B cell (primary cell): ENCODE measurements around the gene ZBTB32. TPM values are rescaled to one million over a fixed set of nuclear protein-coding genes. Genes with fewer than 3 reads are reported as not detected.
"Not testable (repeated sequence)": the region's sequence is repeated elsewhere in the genome, so short reads cannot be mapped to it uniquely, and the experiment has no call there.

Experiments used
- ATAC-seq: fragments of 200-7000 bp; cut with Tn5 transposase; one replicate; pipeline ENCODE4 v1.10.0; 2021; ENCODE audit warnings: low read depth, mild to moderate bottlenecking, moderate number of reproducible peaks, moderate library complexity
- CTCF ChIA-PET: fragments of 350-600 bp; sonication (Branson Sonifier 250); formaldehyde crosslinking; loops from one replicate; lab custom pipeline; 2021; ENCODE audit warnings: antibody characterized with exemption, inconsistent platforms; lab: Charles Lee
- POLR2A ChIA-PET: fragments of 350-600 bp; sonication (Branson Sonifier 250); formaldehyde crosslinking; loops from one replicate; lab custom pipeline; 2021; ENCODE audit warnings: antibody characterized with exemption; lab: Charles Lee
- DNase-seq: peaks from one replicate; pipeline ENCODE4 v3.0.0; 2013
- H2AFZ ChIP-seq: 2 replicates; pipeline ENCODE4 v1.6.1; 2012; ENCODE audit warnings: mild to moderate bottlenecking, low read depth, low read length; ENCODE audit not compliant: insufficient read depth, poor library complexity, severe bottlenecking
- H3K27ac ChIP-seq, 2 donors: 1 replicate in 1 of 2; 2 replicates in 1 of 2; pipeline ENCODE4 v1.5.1; 2012 to 2013; ENCODE audit warnings: low read length in 2 of 2, mild to moderate bottlenecking in 2 of 2, moderate library complexity in 1 of 2
- H3K27me3 ChIP-seq, 4 experiments: fragments of 200-600 bp in 1 of 4; sonication (generic) in 1 of 4; replicated peaks in 1 of 4; 1 replicate in 2 of 4; 2 replicates in 2 of 4; pipeline versions ENCODE4 v1.6.1 to v1.7.0; 2013 to 2016; ENCODE audit warnings: low read length in 3 of 4, mild to moderate bottlenecking in 2 of 4, mixed read lengths in 1 of 4, moderate library complexity in 1 of 4; ENCODE audit not compliant: insufficient read depth in 4 of 4, control insufficient read depth in 3 of 4; ENCODE audit errors: control extremely low read depth in 1 of 4
- H3K36me3 ChIP-seq, 2 experiments: replicated peaks in 1 of 2; 1 replicate in 1 of 2; 2 replicates in 1 of 2; pipeline versions ENCODE4 v1.6.1 to v1.7.1; 2013; ENCODE audit warnings: low read length in 1 of 2; ENCODE audit not compliant: insufficient read depth in 2 of 2, control insufficient read depth in 1 of 2; ENCODE audit errors: control extremely low read depth in 1 of 2, extremely low read depth in 1 of 2
- H3K4me1 ChIP-seq, 2 donors: fragments of 200-600 bp in 1 of 2; sonication (generic) in 1 of 2; 1 replicate in 1 of 2; 2 replicates in 1 of 2; pipeline versions ENCODE4 v1.5.1 to v1.6.1; 2013 to 2017; ENCODE audit warnings: low read length in 2 of 2; ENCODE audit not compliant: control insufficient read depth in 2 of 2, insufficient read depth in 2 of 2
- H3K4me2 ChIP-seq: replicated peaks from 2 replicates; pipeline ENCODE3; 2012; ENCODE audit warnings: mild to moderate bottlenecking, low read depth, low read length; ENCODE audit not compliant: poor library complexity, severe bottlenecking
- H3K4me3 ChIP-seq, 5 experiments: fragments of 200-600 bp in 1 of 5; sonication (generic) in 1 of 5; 1 replicate in 3 of 5; 2 replicates in 2 of 5; pipeline versions ENCODE4 v1.5.1 to v1.7.0; 2011 to 2016; ENCODE audit warnings: low read length in 4 of 5, mild to moderate bottlenecking in 4 of 5, low read depth in 2 of 5, control low read depth in 1 of 5, moderate library complexity in 1 of 5; ENCODE audit not compliant: insufficient read depth in 1 of 5; ENCODE audit errors: control extremely low read depth in 1 of 5, extremely low read depth in 1 of 5
- H3K79me2 ChIP-seq: fragments of 200-600 bp; sonication (generic); one replicate; pipeline ENCODE4 v1.6.0; 2016; ENCODE audit warnings: low read length; ENCODE audit not compliant: control insufficient read depth, insufficient read depth
- H3K9ac ChIP-seq: fragments of 200-600 bp; sonication (generic); 2 replicates; pipeline ENCODE4 v1.6.1; 2017; ENCODE audit warnings: mild to moderate bottlenecking, low read length, moderate library complexity
- H3K9me3 ChIP-seq, 3 donors: one replicate each; pipeline versions ENCODE4 v1.6.1 to v1.7.1; 2013; ENCODE audit warnings: low read length in 2 of 3; ENCODE audit not compliant: control insufficient read depth in 2 of 3, insufficient read depth in 1 of 3; ENCODE audit errors: control extremely low read depth in 1 of 3
- H4K20me1 ChIP-seq: 2 replicates; pipeline ENCODE4 v1.6.0; 2012; ENCODE audit warnings: mild to moderate bottlenecking, low read length; ENCODE audit not compliant: insufficient read depth, control insufficient read depth, poor library complexity, severe bottlenecking
- H3K27ac Mint-ChIP-seq: one replicate; pipeline ENCODE4 v1.8.0; 2021; ENCODE audit warnings: mixed read lengths
- H3K27me3 Mint-ChIP-seq: one replicate; pipeline ENCODE4 v1.8.0; 2021; ENCODE audit warnings: mixed read lengths
- H3K4me1 Mint-ChIP-seq: one replicate; pipeline ENCODE4 v1.8.0; 2021; ENCODE audit warnings: mixed read lengths
- H3K4me3 Mint-ChIP-seq: one replicate; pipeline ENCODE4 v1.8.0; 2021; ENCODE audit warnings: mixed read lengths
- H3K9me3 Mint-ChIP-seq: one replicate; pipeline ENCODE4 v1.8.0; 2022; ENCODE audit warnings: mixed read lengths; ENCODE audit not compliant: insufficient read depth
- EZH2 ChIP-seq: IDR thresholded peaks from 2 replicates; pipeline ENCODE4 v1.6.1; 2012; ENCODE audit warnings: borderline replicate concordance, low read depth, mild to moderate bottlenecking, moderate library complexity, low read length; ENCODE audit not compliant: insufficient read depth, poor library complexity, severe bottlenecking
- WGBS: methylation state at CpG from one replicate; pipeline ENCODE4 v1.1.5; 2013; ENCODE audit warnings: missing lambda C conversion rate; ENCODE audit not compliant: insufficient coverage; 5-methylcytosine and 5-hydroxymethylcytosine counted together
- intact Hi-C: fragments of 100-400 bp; cut with micrococcal nuclease; formaldehyde crosslinking; loops from one replicate; pipeline ENCODE4 v1.10.0; 2022
- polyA plus RNA-seq: library from polyadenylated mRNA; depleted of rRNA; stranded (reverse); fragments of >200 nt; gene quantifications from 2 replicates; pipeline ENCODE4 v1.2.3, GENCODE V29; 2012
- total RNA-seq, 2 donors: library from RNA; stranded (reverse); fragments of 120-200 nt in 1 of 2; gene quantifications; 1 replicate in 1 of 2; 2 replicates in 1 of 2; pipeline versions ENCODE4 v1.2.3 to v1.2.4, GENCODE V29; 2013 to 2022
- TF ChIP-seq, protein P1 (sequence below): fragments of 200-600 bp; IDR thresholded peaks from one replicate; pipeline ENCODE4 v1.8.0; 2022; ENCODE audit warnings: antibody characterized with exemption, mild to moderate bottlenecking

ZBTB32 gene
- total and polyA plus RNA-seq, 2 donors (not counting 1 experiment from before 2014, with no cell fraction given): 18.9 to 28.1 TPM

GRCh38 chr19:35723671-35724070 lies 19.3 kb downstream of the ZBTB32 start:
- no peak overlapping the region for H3K4me3 Mint-ChIP-seq
- POLR2A ChIA-PET: no interaction called here

DNA sequence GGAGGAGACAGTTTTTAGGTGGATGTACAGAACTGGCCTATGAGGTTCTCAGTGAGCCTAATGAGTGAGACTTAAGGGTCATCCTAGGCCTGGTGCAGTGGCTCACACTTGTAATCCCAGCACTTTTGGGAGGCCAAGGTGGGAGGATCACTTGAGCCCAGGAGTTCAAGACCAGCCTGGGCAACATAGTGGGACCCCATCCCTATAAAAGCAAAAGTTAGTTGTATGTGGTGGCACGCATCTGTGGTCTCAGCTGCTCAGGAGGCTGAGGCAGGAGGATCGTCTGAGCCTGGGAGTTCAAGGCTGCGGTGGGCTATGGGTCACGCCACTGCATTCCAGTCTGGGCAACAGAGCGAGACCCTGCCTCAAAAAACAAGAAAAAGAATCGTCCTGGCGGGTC lies 19.8 kb downstream of the ZBTB32 start:
- ChIA-PET POLR2A (interaction anchor here (1.2 kb wide), 1 partner anchor 16 kb away, joined by 3 read pairs; no protein-coding TSS in a partner anchor), CTCF (interaction anchor here (0.6 kb wide), 1 partner anchor 160 kb away, joined by 3 read pairs; no protein-coding TSS in a partner anchor)
- H3K4me1 Mint-ChIP-seq: peaks cover 12% of the 10 kb centered on the region
- H3K27me3 Mint-ChIP-seq, H3K4me3 Mint-ChIP-seq, H3K4me1 ChIP-seq, H3K9ac ChIP-seq, H3K4me2 ChIP-seq, H3K27me3 ChIP-seq, DNase-seq, H3K27ac Mint-ChIP-seq, H3K4me3 ChIP-seq, H3K27ac ChIP-seq, H3K9me3 ChIP-seq, ATAC-seq, intact Hi-C loops, H3K9me3 Mint-ChIP-seq, H2AFZ ChIP-seq: not testable (repeated sequence)
- Histone ChIP-seq H4K20me1 (peaks cover 68% of the 10 kb centered on the region), H3K79me2 (peaks cover 83% of the 10 kb centered on the region), H3K36me3 (peaks cover 5 to 88% of the 10 kb centered on the region in 2 experiments)
- WGBS: 96% methylated on average over 7 of the region's 7 CpGs

More at GRCh38 chr19:35723671-35724070, 19.3 kb downstream of the ZBTB32 start:
- Mint-ChIP-seq H3K9me3 (no peaks in the 10 kb centered on the region), H3K27ac (no peak overlapping the region), H3K27me3 (no peaks in the 10 kb centered on the region), H3K4me1 (peaks cover 17% of the 10 kb centered on the region)
- H3K27ac ChIP-seq: no peak overlapping the region
- no peak overlapping the region for H2AFZ ChIP-seq
- H3K36me3 ChIP-seq: peaks cover 2 to 83% of the 10 kb centered on the region in 2 experiments
- H3K9me3 ChIP-seq: no peaks in the 10 kb centered on the region
- intact Hi-C loops: no loop called here
- WGBS: 98% methylated on average over 24 of the region's 24 CpGs
- no peak overlapping the region for H3K4me2 ChIP-seq
- no peak overlapping the region for H3K9ac ChIP-seq
- H3K4me1 ChIP-seq: peaks cover 7 to 11% of the 10 kb centered on the region in 2 donors
- DNase-seq (no peak), ATAC-seq (no peak)
- no peaks in the 10 kb centered on the region for H3K27me3 ChIP-seq
- CTCF ChIA-PET: interaction anchor here (0.6 kb wide), 1 partner anchor 160 kb away, joined by 3 read pairs; no protein-coding TSS in a partner anchor
- peaks cover 85% of the 10 kb centered on the region for H3K79me2 ChIP-seq
- H3K4me3 ChIP-seq: no peak overlapping the region
- peaks cover 72% of the 10 kb centered on the region for H4K20me1 ChIP-seq
- TF ChIP-seq EZH2: no peak
- TF ChIP-seq, protein P1, sequence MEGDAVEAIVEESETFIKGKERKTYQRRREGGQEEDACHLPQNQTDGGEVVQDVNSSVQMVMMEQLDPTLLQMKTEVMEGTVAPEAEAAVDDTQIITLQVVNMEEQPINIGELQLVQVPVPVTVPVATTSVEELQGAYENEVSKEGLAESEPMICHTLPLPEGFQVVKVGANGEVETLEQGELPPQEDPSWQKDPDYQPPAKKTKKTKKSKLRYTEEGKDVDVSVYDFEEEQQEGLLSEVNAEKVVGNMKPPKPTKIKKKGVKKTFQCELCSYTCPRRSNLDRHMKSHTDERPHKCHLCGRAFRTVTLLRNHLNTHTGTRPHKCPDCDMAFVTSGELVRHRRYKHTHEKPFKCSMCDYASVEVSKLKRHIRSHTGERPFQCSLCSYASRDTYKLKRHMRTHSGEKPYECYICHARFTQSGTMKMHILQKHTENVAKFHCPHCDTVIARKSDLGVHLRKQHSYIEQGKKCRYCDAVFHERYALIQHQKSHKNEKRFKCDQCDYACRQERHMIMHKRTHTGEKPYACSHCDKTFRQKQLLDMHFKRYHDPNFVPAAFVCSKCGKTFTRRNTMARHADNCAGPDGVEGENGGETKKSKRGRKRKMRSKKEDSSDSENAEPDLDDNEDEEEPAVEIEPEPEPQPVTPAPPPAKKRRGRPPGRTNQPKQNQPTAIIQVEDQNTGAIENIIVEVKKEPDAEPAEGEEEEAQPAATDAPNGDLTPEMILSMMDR: no peak
